A549 (cell line): ENCODE measurements around the gene DNAJC3.

Source experiments
- CEBPB ChIP-seq, 2 experiments: fragments of >200 bp in 1 of 2; sonication (Bioruptor Twin) in 1 of 2; formaldehyde crosslinking in 1 of 2; IDR thresholded peaks; 2 replicates each; pipeline ENCODE4 v1.6.1; 2012 to 2016
- ESRRA ChIP-seq: fragments of 150-350 bp; IDR thresholded peaks from 2 replicates; pipeline ENCODE4 v1.6.1; 2014; ENCODE audit warnings: mild to moderate bottlenecking, low read length, borderline replicate concordance
- JUN ChIP-seq, 2 experiments: fragments of >200 bp; sonication (Bioruptor Twin); formaldehyde crosslinking; IDR thresholded peaks; 2 replicates in 1 of 2; 3 replicates in 1 of 2; pipeline ENCODE4 v1.6.1; 2016 to 2017
- POLR2A ChIP-seq: IDR thresholded peaks from 2 replicates; pipeline ENCODE4 v1.6.1; 2012; ENCODE audit warnings: mild to moderate bottlenecking, low read length
- RAD21 ChIP-seq, 2 experiments: fragments of >200 bp in 1 of 2; sonication (Bioruptor Twin) in 1 of 2; formaldehyde crosslinking in 1 of 2; IDR thresholded peaks in 1 of 2; conservative IDR thresholded peaks in 1 of 2; 2 replicates in 1 of 2; 3 replicates in 1 of 2; pipeline ENCODE4 v1.6.1; 2012 to 2018; ENCODE audit warnings: inconsistent platforms in 1 of 2
- TF ChIP-seq, protein P1 (sequence below): fragments of >200 bp; sonication (Bioruptor Twin); formaldehyde crosslinking; IDR thresholded peaks from 3 replicates; pipeline ENCODE4 v1.5.1; 2016

DNA sequence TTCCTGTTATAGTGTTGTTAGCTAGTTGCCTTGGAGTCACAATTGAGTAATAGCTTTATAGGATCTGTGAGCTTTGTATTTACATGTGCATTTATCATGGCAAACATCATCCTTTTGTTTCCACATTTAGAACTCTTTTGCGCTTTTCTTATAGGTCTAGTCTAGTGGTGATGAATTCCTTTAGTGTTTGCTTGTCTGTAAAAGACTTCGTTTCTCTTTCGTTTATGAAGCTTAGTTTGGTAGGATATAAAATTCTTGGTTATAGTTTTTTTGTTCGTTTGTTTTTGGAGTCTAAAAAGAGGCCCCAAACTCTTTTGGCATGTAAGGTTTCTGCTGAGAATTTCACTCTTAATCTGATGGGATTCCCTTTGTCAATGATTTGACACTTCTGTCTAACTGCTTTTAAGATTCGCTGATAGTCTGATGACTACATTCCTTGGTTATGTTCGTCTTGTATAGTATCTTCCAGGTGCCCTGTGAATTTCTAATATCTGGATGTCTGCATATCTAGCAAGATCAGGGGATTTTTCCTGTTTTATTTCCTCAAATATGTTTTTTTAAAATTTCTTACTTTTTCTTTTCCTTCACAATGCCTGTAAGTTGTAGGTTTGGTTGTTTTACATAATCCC lies 20.2 kb downstream of the DNAJC3 start:
- TF ChIP-seq CEBPB (IDR thresholded peaks at IDR 0.05): no peak
- TF ChIP-seq, protein P1, sequence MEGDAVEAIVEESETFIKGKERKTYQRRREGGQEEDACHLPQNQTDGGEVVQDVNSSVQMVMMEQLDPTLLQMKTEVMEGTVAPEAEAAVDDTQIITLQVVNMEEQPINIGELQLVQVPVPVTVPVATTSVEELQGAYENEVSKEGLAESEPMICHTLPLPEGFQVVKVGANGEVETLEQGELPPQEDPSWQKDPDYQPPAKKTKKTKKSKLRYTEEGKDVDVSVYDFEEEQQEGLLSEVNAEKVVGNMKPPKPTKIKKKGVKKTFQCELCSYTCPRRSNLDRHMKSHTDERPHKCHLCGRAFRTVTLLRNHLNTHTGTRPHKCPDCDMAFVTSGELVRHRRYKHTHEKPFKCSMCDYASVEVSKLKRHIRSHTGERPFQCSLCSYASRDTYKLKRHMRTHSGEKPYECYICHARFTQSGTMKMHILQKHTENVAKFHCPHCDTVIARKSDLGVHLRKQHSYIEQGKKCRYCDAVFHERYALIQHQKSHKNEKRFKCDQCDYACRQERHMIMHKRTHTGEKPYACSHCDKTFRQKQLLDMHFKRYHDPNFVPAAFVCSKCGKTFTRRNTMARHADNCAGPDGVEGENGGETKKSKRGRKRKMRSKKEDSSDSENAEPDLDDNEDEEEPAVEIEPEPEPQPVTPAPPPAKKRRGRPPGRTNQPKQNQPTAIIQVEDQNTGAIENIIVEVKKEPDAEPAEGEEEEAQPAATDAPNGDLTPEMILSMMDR: no peak
- TF ChIP-seq RAD21 (conservative IDR thresholded peaks at IDR 0.05 in 1 of 2, IDR thresholded peaks at IDR 0.05 in 1 of 2): no peak
- no peak for TF ChIP-seq POLR2A
- no peak for TF ChIP-seq JUN (IDR thresholded peaks at IDR 0.05)
- no peak for TF ChIP-seq ESRRA
